IMR-90 (cell line): ENCODE results near the gene FAT2. TPM values are rescaled to one million over a fixed set of nuclear protein-coding genes. Genes with fewer than 3 reads are reported as not detected.

Source experiments
- ATAC-seq: fragments of 200-7000 bp; cut with Tn5 transposase; 2 replicates; pipeline ENCODE4 v1.9.1; 2020; ENCODE audit warnings: low read depth, mild to moderate bottlenecking, moderate library complexity
- BruUV-seq: library from RNA; stranded (reverse); fragments of 400-500 nt; replicated peaks from 2 replicates; lab custom pipeline; 2021; lab: Mats Ljungman, UMichigan
- CTCF ChIA-PET: fragments of 300-600 bp; formaldehyde crosslinking; extraction: SDS; loops from one replicate; lab custom pipeline; 2021; ENCODE audit warnings: antibody characterized with exemption; lab: Yijun Ruan, JAX
- POLR2A ChIA-PET: fragments of 300-600 bp; sonication (Branson Sonifier 250); formaldehyde crosslinking; loops from one replicate; lab custom pipeline; 2022; ENCODE audit warnings: antibody characterized with exemption; ENCODE audit not compliant: unreplicated experiment; lab: Charles Lee
- DNase-seq: peaks from one replicate; pipeline ENCODE4 v3.0.0; 2013
- H2AFZ ChIP-seq: replicated peaks from 2 replicates; pipeline ENCODE3; 2013; ENCODE audit warnings: low read length, mild to moderate bottlenecking; ENCODE audit not compliant: poor library complexity
- H2AK5ac ChIP-seq: 2 replicates; pipeline ENCODE4 v1.6.1; 2013; ENCODE audit warnings: low read depth, low read length, inconsistent platforms
- H2AK9ac ChIP-seq: replicated peaks from 2 replicates; pipeline ENCODE3; 2013; ENCODE audit warnings: mild to moderate bottlenecking, low read depth, low read length, moderate library complexity; ENCODE audit not compliant: poor library complexity
- H2BK120ac ChIP-seq: 2 replicates; pipeline ENCODE4 v1.6.1; 2013; ENCODE audit warnings: low read depth, low read length, inconsistent platforms
- H2BK15ac ChIP-seq: 3 replicates; pipeline ENCODE4 v1.6.1; 2013; ENCODE audit warnings: low read depth, low read length, inconsistent platforms
- H2BK20ac ChIP-seq: 2 replicates; pipeline ENCODE4 v1.6.1; 2013; ENCODE audit warnings: low read depth, mild to moderate bottlenecking, inconsistent platforms, low read length, moderate library complexity
- H2BK5ac ChIP-seq: 2 replicates; pipeline ENCODE4 v1.6.1; 2013; ENCODE audit warnings: mild to moderate bottlenecking, low read depth, low read length, inconsistent platforms; ENCODE audit not compliant: poor library complexity, severe bottlenecking
- H3K14ac ChIP-seq: replicated peaks from 2 replicates; pipeline ENCODE4 v1.6.1; 2013; ENCODE audit warnings: low read depth, low read length, inconsistent platforms
- H3K18ac ChIP-seq: 2 replicates; pipeline ENCODE4 v1.6.1; 2013; ENCODE audit warnings: low read depth, low read length, control low read depth
- H3K23ac ChIP-seq: 2 replicates; pipeline ENCODE4 v1.6.1; 2013; ENCODE audit warnings: low read depth, low read length, inconsistent platforms
- H3K27ac ChIP-seq: 2 replicates; pipeline ENCODE4 v1.5.1; 2013; ENCODE audit warnings: mild to moderate bottlenecking, control low read depth, low read length; ENCODE audit not compliant: insufficient read depth
- H3K27me3 ChIP-seq: 2 replicates; pipeline ENCODE4 v1.6.1; 2013; ENCODE audit warnings: low read length; ENCODE audit not compliant: control insufficient read depth, insufficient read depth
- H3K36me3 ChIP-seq: 2 replicates; pipeline ENCODE4 v1.6.1; 2013; ENCODE audit warnings: low read length, mixed read lengths; ENCODE audit not compliant: control insufficient read depth, insufficient read depth
- H3K4ac ChIP-seq: 2 replicates; pipeline ENCODE4 v1.6.1; 2013; ENCODE audit warnings: low read depth, low read length, inconsistent platforms
- H3K4me1 ChIP-seq: 2 replicates; pipeline ENCODE4 v1.6.1; 2013; ENCODE audit warnings: low read length, mixed read lengths; ENCODE audit not compliant: control insufficient read depth, insufficient read depth
- H3K4me2 ChIP-seq: 2 replicates; pipeline ENCODE4 v1.6.1; 2013; ENCODE audit warnings: low read depth, mild to moderate bottlenecking, control low read depth, low read length, moderate library complexity
- H3K4me3 ChIP-seq: 2 replicates; pipeline ENCODE4 v1.5.1; 2013; ENCODE audit warnings: low read depth, mild to moderate bottlenecking, control low read depth, low read length, moderate library complexity; ENCODE audit not compliant: insufficient read depth
- H3K56ac ChIP-seq: 2 replicates; pipeline ENCODE4 v1.6.1; 2013; ENCODE audit warnings: low read length, inconsistent platforms; ENCODE audit not compliant: insufficient read depth; ENCODE audit errors: extremely low read depth
- H3K79me1 ChIP-seq, 2 experiments: 2 replicates each; pipeline ENCODE4 v1.6.1; 2013; ENCODE audit warnings: low read length in 2 of 2, inconsistent platforms in 1 of 2, low read depth in 1 of 2
- H3K9ac ChIP-seq: 2 replicates; pipeline ENCODE4 v1.6.1; 2013; ENCODE audit warnings: low read depth, low read length, control low read depth
- H3K9me1 ChIP-seq: 2 replicates; pipeline ENCODE4 v1.6.1; 2013; ENCODE audit warnings: low read length, inconsistent platforms; ENCODE audit not compliant: insufficient read depth
- H3K9me3 ChIP-seq: 2 replicates; pipeline ENCODE4 v1.6.1; 2013; ENCODE audit warnings: low read length; ENCODE audit not compliant: control insufficient read depth, insufficient read depth
- H4K20me1 ChIP-seq: 2 replicates; pipeline ENCODE4 v1.6.1; 2013; ENCODE audit warnings: low read length, inconsistent platforms; ENCODE audit not compliant: insufficient read depth
- H4K5ac ChIP-seq: 2 replicates; pipeline ENCODE4 v1.6.1; 2013; ENCODE audit warnings: mild to moderate bottlenecking, low read depth, low read length, control low read depth
- H4K8ac ChIP-seq, 2 experiments: 2 replicates each; pipeline ENCODE4 v1.6.1; 2013; ENCODE audit warnings: low read depth in 2 of 2, low read length in 2 of 2, control low read depth in 1 of 2, inconsistent platforms in 1 of 2
- H4K91ac ChIP-seq: 2 replicates; pipeline ENCODE4 v1.6.1; 2013; ENCODE audit warnings: low read depth, low read length, inconsistent platforms; ENCODE audit not compliant: insufficient read depth
- BHLHE40 ChIP-seq: fragments of 150-350 bp; IDR thresholded peaks from 2 replicates; pipeline ENCODE4 v1.6.1; 2016; ENCODE audit warnings: mild to moderate bottlenecking, low read depth, low read length
- CEBPB ChIP-seq: IDR thresholded peaks from 2 replicates; pipeline ENCODE4 v1.6.1; 2012; ENCODE audit warnings: low read depth, low read length, improper control_type of control experiment
- FOS ChIP-seq: fragments of 150-350 bp; IDR thresholded peaks from 2 replicates; pipeline ENCODE4 v1.6.1; 2016; ENCODE audit warnings: low read depth, low read length
- MAFK ChIP-seq: IDR thresholded peaks from 2 replicates; pipeline ENCODE4 v1.6.1; 2012; ENCODE audit warnings: low read depth, low read length, improper control_type of control experiment
- MAZ ChIP-seq: IDR thresholded peaks from 2 replicates; pipeline ENCODE4 v1.6.1; 2012; ENCODE audit warnings: low read depth, mild to moderate bottlenecking, low read length, improper control_type of control experiment, moderate library complexity, borderline replicate concordance
- MXI1 ChIP-seq: IDR thresholded peaks from 2 replicates; pipeline ENCODE4 v1.6.1; 2012; ENCODE audit warnings: low read depth, mild to moderate bottlenecking, low read length, moderate library complexity, borderline replicate concordance
- NFE2L2 ChIP-seq: fragments of 150-350 bp; IDR thresholded peaks from 2 replicates; pipeline ENCODE4 v1.6.1; 2016; ENCODE audit warnings: low read depth, mild to moderate bottlenecking, low read length
- RAD21 ChIP-seq: IDR thresholded peaks from 2 replicates; pipeline ENCODE4 v1.6.1; 2012; ENCODE audit warnings: low read length, improper control_type of control experiment
- RFX5 ChIP-seq: IDR thresholded peaks from 2 replicates; pipeline ENCODE4 v1.8.0; 2012; ENCODE audit warnings: low read depth, mild to moderate bottlenecking, low read length, moderate library complexity
- SMC3 ChIP-seq: fragments of 150-350 bp; IDR thresholded peaks from 2 replicates; pipeline ENCODE4 v1.6.1; 2016; ENCODE audit warnings: low read depth, mild to moderate bottlenecking, antibody characterized with exemption, low read length, moderate library complexity
- WGBS, 2 experiments: methylation state at CpG; one replicate each; pipeline versions ENCODE4 v1.1.5 to v1.1.7; 2013; ENCODE audit warnings: missing lambda C conversion rate in 2 of 2; ENCODE audit not compliant: insufficient read length in 1 of 2; ENCODE audit errors: extremely low coverage in 2 of 2; 5-methylcytosine and 5-hydroxymethylcytosine counted together
- dilution Hi-C: fragments of 300-500 bp; cut with HindIII; formaldehyde crosslinking; loops from one replicate; pipeline ENCODE4 v1.14.3; 2018; ENCODE audit warnings: low sequenced_read_pairs; ENCODE audit not compliant: unreplicated experiment
- in situ Hi-C: fragments of 300-500 bp; cut with MboI; formaldehyde crosslinking; loops from 3 replicates; pipeline ENCODE4 v1.14.3; 2019; ENCODE audit warnings: low sequenced_read_pairs, inconsistent platforms, mixed read lengths
- intact Hi-C: fragments of 100-400 bp; cut with micrococcal nuclease; formaldehyde crosslinking; loops from 2 replicates; pipeline ENCODE4 v1.10.0; 2022
- polyA plus RNA-seq, 3 experiments: library from polyadenylated mRNA; depleted of rRNA; stranded (reverse); fragments of >200 nt; gene quantifications; 2 replicates each; pipeline ENCODE4 v1.2.3, GENCODE V29; 2012; ENCODE audit warnings: low replicate concordance in 1 of 3
- total RNA-seq: library from RNA; depleted of rRNA; stranded (reverse); fragments of >200 nt; gene quantifications from 2 replicates; pipeline ENCODE4 v1.2.3, GENCODE V29; 2012
- TF ChIP-seq, protein P1 (sequence below): fragments of 150-350 bp; IDR thresholded peaks from 2 replicates; pipeline ENCODE4 v1.6.1; 2017; ENCODE audit warnings: mild to moderate bottlenecking, antibody characterized with exemption, low read length, low read depth
- TF ChIP-seq, protein P2 (sequence below): fragments of 150-350 bp; IDR thresholded peaks from 2 replicates; pipeline ENCODE4 v1.6.1; 2016; ENCODE audit warnings: low read depth, mild to moderate bottlenecking, low read length, moderate library complexity, borderline replicate concordance

Gene FAT2
- total and polyA plus RNA-seq, 2 of the 4 experiments (the other 2 are of a cell fraction) = under 0.01 to 0.03 TPM

DNA sequence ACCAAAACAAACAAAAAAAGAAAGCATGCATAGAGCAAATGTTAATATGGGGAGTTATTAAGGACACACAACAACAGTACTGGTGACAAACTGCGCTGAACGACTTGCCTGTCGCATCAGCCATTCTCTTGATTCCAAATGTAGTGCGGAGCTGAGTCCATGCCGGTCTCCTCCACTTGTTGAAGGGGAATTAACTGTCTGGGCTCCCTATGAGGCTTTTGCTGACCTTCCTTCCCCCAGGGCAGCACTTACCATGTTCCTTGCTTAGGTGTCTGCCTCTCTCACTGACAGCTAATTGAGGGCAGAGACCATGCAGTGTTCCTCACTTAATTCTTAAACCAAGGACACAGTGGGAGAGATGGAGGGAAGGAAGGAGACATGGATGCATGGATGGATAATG is 40.8 kb upstream of the FAT2 start:
- Histone ChIP-seq H3K4me1 (no peaks in the 10 kb centered on the region), H2AK9ac (no peak overlapping the region), H4K8ac (no peak overlapping the region), H3K18ac (no peak overlapping the region), H3K9me3 (no peaks in the 10 kb centered on the region), H2BK15ac (no peak overlapping the region), H3K4me3 (no peak overlapping the region), H2BK20ac (no peak overlapping the region), H3K27ac (no peak overlapping the region), H4K5ac (no peak overlapping the region), H4K91ac (no peak overlapping the region), H3K4me2 (no peak overlapping the region), H3K9me1 (no peaks in the 10 kb centered on the region), H2AFZ (no peak overlapping the region), H3K79me1 (no peaks in the 10 kb centered on the region), H3K23ac (no peak overlapping the region), H3K14ac (no peak overlapping the region), H2BK5ac (no peak overlapping the region), H3K56ac (no peak overlapping the region), H3K4ac (no peak overlapping the region), H4K20me1 (no peaks in the 10 kb centered on the region), H3K36me3 (no peaks in the 10 kb centered on the region), H2AK5ac (no peak overlapping the region), H3K27me3 (peaks cover 19% of the 10 kb centered on the region), H3K9ac (no peak overlapping the region), H2BK120ac (no peak overlapping the region)
- dilution Hi-C loops (no loop called here), intact Hi-C loops (no loop called here), in situ Hi-C loops (no loop called here)
- DNase-seq = no peak
- BruUV-seq = no TSS peak
- POLR2A ChIA-PET = no interaction called here
- CTCF ChIA-PET = no interaction called here
- no peak for TF ChIP-seq MAFK
- TF ChIP-seq RFX5 = no peak
- no peak for TF ChIP-seq FOS
- no peak for TF ChIP-seq CEBPB
- no peak for TF ChIP-seq MAZ
- TF ChIP-seq MXI1 = no peak
- TF ChIP-seq BHLHE40 = no peak
- TF ChIP-seq, protein P1, sequence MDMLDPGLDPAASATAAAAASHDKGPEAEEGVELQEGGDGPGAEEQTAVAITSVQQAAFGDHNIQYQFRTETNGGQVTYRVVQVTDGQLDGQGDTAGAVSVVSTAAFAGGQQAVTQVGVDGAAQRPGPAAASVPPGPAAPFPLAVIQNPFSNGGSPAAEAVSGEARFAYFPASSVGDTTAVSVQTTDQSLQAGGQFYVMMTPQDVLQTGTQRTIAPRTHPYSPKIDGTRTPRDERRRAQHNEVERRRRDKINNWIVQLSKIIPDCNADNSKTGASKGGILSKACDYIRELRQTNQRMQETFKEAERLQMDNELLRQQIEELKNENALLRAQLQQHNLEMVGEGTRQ = no peak
- TF ChIP-seq RAD21 = no peak
- TF ChIP-seq NFE2L2 = no peak
- no peak for TF ChIP-seq SMC3
- TF ChIP-seq, protein P2, sequence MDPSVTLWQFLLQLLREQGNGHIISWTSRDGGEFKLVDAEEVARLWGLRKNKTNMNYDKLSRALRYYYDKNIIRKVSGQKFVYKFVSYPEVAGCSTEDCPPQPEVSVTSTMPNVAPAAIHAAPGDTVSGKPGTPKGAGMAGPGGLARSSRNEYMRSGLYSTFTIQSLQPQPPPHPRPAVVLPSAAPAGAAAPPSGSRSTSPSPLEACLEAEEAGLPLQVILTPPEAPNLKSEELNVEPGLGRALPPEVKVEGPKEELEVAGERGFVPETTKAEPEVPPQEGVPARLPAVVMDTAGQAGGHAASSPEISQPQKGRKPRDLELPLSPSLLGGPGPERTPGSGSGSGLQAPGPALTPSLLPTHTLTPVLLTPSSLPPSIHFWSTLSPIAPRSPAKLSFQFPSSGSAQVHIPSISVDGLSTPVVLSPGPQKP = no peak
- ATAC-seq = no peak
- no CpG with 5 or more reads among the region's 5 CpGs for WGBS, 2 experiments
